K562 (cell line): ENCODE data around the gene PTHLH. TPM values are rescaled to one million over a fixed set of nuclear protein-coding genes. Genes with fewer than 3 reads are reported as not detected.

ENCODE experiments used
- ATAC-seq: fragments of 200-7000 bp; cut with Tn5 transposase; 3 replicates; pipeline ENCODE4 v1.9.1; 2020; ENCODE audit warnings: moderate library complexity
- BruUV-seq: library from RNA; stranded (reverse); fragments of 400-500 nt; replicated peaks from 2 replicates; lab custom pipeline; 2021; lab: Mats Ljungman, UMichigan
- CTCF ChIA-PET: fragments of 300-600 bp; formaldehyde crosslinking; extraction: SDS; loops from one replicate; lab custom pipeline; 2021; ENCODE audit warnings: low intra/inter-chr PET ratio; lab: Yijun Ruan, JAX
- POLR2A ChIA-PET: fragments of 300-600, 350-650 bp; sonication (Branson Sonifier 250); formaldehyde crosslinking; extraction: SDS; loops from one replicate; lab custom pipeline; 2021; ENCODE audit warnings: antibody characterized with exemption, inconsistent platforms; lab: Yijun Ruan, JAX
- DNase-seq, 4 experiments: peaks; one replicate each; pipeline versions ENCODE4 v3.0.0 to v3.0.0-alpha.2; 2011 to 2018; ENCODE audit warnings: low spot score in 3 of 4, mixed read lengths in 3 of 4; ENCODE audit errors: extremely low read depth in 1 of 4
- FAIRE-seq: peaks from 2 replicates; lab custom pipeline; 2011; peaks lifted over from hg19 to GRCh38; lab: Jason Lieb, UNC
- H2AFZ ChIP-seq: 2 replicates; pipeline ENCODE4 v1.6.0; 2011; ENCODE audit warnings: low read depth, low read length, control low read depth, inconsistent platforms
- H3K27ac ChIP-seq: fragments of 200-600 bp; 3 replicates; pipeline ENCODE4 v1.8.0; 2011; ENCODE audit warnings: low read depth, mild to moderate bottlenecking, control low read depth, inconsistent platforms, low read length, moderate library complexity, mixed read lengths; ENCODE audit errors: extremely low read depth
- H3K27me3 ChIP-seq, 2 experiments: fragments of 300-600 bp in 1 of 2; 2 replicates in 1 of 2; 3 replicates in 1 of 2; pipeline versions ENCODE4 v1.6.0 to v1.8.0; 2011; ENCODE audit warnings: inconsistent platforms in 2 of 2, low read length in 2 of 2, mild to moderate bottlenecking in 1 of 2, mixed read lengths in 1 of 2, moderate library complexity in 1 of 2; ENCODE audit not compliant: control insufficient read depth in 2 of 2, insufficient read depth in 2 of 2
- H3K36me3 ChIP-seq: fragments of 300-600 bp; 3 replicates; pipeline ENCODE4 v1.8.0; 2011; ENCODE audit warnings: mild to moderate bottlenecking, low read length, inconsistent platforms; ENCODE audit not compliant: control insufficient read depth, insufficient read depth
- H3K4me1 ChIP-seq, 2 experiments: fragments of 200-600 bp in 1 of 2; replicated peaks in 1 of 2; 2 replicates in 1 of 2; 3 replicates in 1 of 2; pipeline versions ENCODE4 v1.5.1 to v1.8.0; 2011; ENCODE audit warnings: inconsistent platforms in 2 of 2, low read length in 2 of 2, mild to moderate bottlenecking in 1 of 2, mixed read lengths in 1 of 2, moderate library complexity in 1 of 2; ENCODE audit not compliant: control insufficient read depth in 2 of 2, insufficient read depth in 2 of 2
- H3K4me2 ChIP-seq: 2 replicates; pipeline ENCODE4 v1.6.1; 2011; ENCODE audit warnings: low read length, control low read depth, inconsistent platforms, mixed read lengths; ENCODE audit not compliant: insufficient read depth
- H3K4me3 ChIP-seq: fragments of 200-600 bp; sonication (generic), shearing (Covaris generic); 2 replicates; pipeline ENCODE4 v1.5.1; 2016; ENCODE audit warnings: control low read depth, inconsistent platforms
- H3K79me2 ChIP-seq: fragments of 200-600 bp; 3 replicates; pipeline ENCODE4 v1.8.0; 2011; ENCODE audit warnings: low read length, inconsistent platforms; ENCODE audit not compliant: control insufficient read depth, insufficient read depth
- H3K9ac ChIP-seq, 2 experiments: 2 replicates each; pipeline versions ENCODE4 v1.6.0 to v1.6.1; 2011; ENCODE audit warnings: low read depth in 2 of 2, low read length in 2 of 2, control low read depth in 1 of 2, inconsistent platforms in 1 of 2, mild to moderate bottlenecking in 1 of 2, mixed read lengths in 1 of 2; ENCODE audit not compliant: insufficient read depth in 1 of 2
- H3K9me1 ChIP-seq: one replicate; pipeline ENCODE4 v1.6.0; 2011; ENCODE audit warnings: inconsistent platforms, mild to moderate bottlenecking, low read length, moderate library complexity; ENCODE audit not compliant: control insufficient read depth, insufficient read depth
- H3K9me3 ChIP-seq: replicated peaks from 2 replicates; pipeline ENCODE4 v1.5.1; 2011; ENCODE audit warnings: low read depth, low read length, inconsistent platforms; ENCODE audit not compliant: control insufficient read depth, insufficient read depth
- H4K20me1 ChIP-seq: replicated peaks from 2 replicates; pipeline ENCODE4 v1.6.1; 2011; ENCODE audit warnings: low read length, inconsistent platforms, mixed read lengths; ENCODE audit not compliant: control insufficient read depth, insufficient read depth
- ARID1B ChIP-seq: fragments of 450-650 bp; IDR thresholded peaks from 2 replicates; pipeline ENCODE4 v1.6.1; 2016; ENCODE audit warnings: antibody characterized with exemption, mild to moderate bottlenecking, inconsistent platforms
- C11orf30 ChIP-seq: fragments of 450-650 bp; IDR thresholded peaks from 2 replicates; pipeline ENCODE4 v1.6.1; 2016; ENCODE audit warnings: low read depth, mild to moderate bottlenecking
- CAMTA2 ChIP-seq: fragments of 250-450 bp; sonication (Bioruptor Pico); conservative IDR thresholded peaks from 2 replicates; pipeline ENCODE4 v1.5.1; 2022
- E4F1 ChIP-seq: fragments of 250-450 bp; sonication (Bioruptor Pico); IDR thresholded peaks from 2 replicates; pipeline ENCODE4 v1.5.0; 2021; ENCODE audit warnings: mild to moderate bottlenecking, borderline replicate concordance
- EHMT2 ChIP-seq: fragments of 450-650 bp; IDR thresholded peaks from 2 replicates; pipeline ENCODE4 v1.6.1; 2018; ENCODE audit warnings: antibody characterized with exemption
- FOSL1 ChIP-seq: fragments of 200-800 bp; sonication (Bioruptor generic); conservative IDR thresholded peaks from 2 replicates; pipeline ENCODE4 v1.6.1; 2016; ENCODE audit warnings: missing genetic modification characterization, missing compliant biosample characterization
- GATAD2B ChIP-seq: fragments of 450-650 bp; IDR thresholded peaks from 2 replicates; pipeline ENCODE4 v1.6.1; 2017; ENCODE audit warnings: mild to moderate bottlenecking, borderline replicate concordance
- L3MBTL2 ChIP-seq: fragments of 450-650 bp; IDR thresholded peaks from 2 replicates; pipeline ENCODE4 v1.6.1; 2016; ENCODE audit warnings: mild to moderate bottlenecking, moderate library complexity
- NFE2 ChIP-seq: IDR thresholded peaks from 2 replicates; pipeline ENCODE4 v1.6.1; 2014; ENCODE audit warnings: antibody characterized with exemption, low read depth
- NFIC ChIP-seq: fragments of 450-650 bp; IDR thresholded peaks from 2 replicates; pipeline ENCODE4 v1.6.1; 2017; ENCODE audit warnings: mild to moderate bottlenecking, inconsistent platforms
- SMARCE1 ChIP-seq: fragments of 450-650 bp; IDR thresholded peaks from 2 replicates; pipeline ENCODE4 v1.7.1; 2016; ENCODE audit warnings: mild to moderate bottlenecking
- TCF3 ChIP-seq: sonication (generic); formaldehyde crosslinking; IDR thresholded peaks from 2 replicates; pipeline ENCODE4 v1.4.0; 2020; ENCODE audit warnings: mild to moderate bottlenecking, missing genetic modification reagents
- ZNF316 ChIP-seq: fragments of 450-650 bp; IDR thresholded peaks from 2 replicates; pipeline ENCODE4 v1.6.1; 2016
- WGBS: fragments of 100-300 bp; shearing (Covaris generic); methylation state at CpG from one replicate; pipeline ENCODE4 v1.1.6; 2016; ENCODE audit warnings: low coverage, mixed read lengths; ENCODE audit not compliant: insufficient coverage; ENCODE audit errors: missing lambda C conversion rate; 5-methylcytosine and 5-hydroxymethylcytosine counted together
- in situ Hi-C: fragments of 300-500 bp; cut with MboI; formaldehyde crosslinking; loops from 4 replicates; pipeline ENCODE4 v1.15.0; 2018; ENCODE audit warnings: inconsistent platforms, mixed read lengths
- intact Hi-C: fragments of 100-400 bp; cut with micrococcal nuclease; formaldehyde crosslinking; loops from 2 replicates; pipeline ENCODE4 v1.14.2; 2022
- polyA plus RNA-seq, 8 experiments: library from polyadenylated mRNA; depleted of rRNA in 4 of 8; stranded (reverse) in 5 of 8; unstranded in 3 of 8; fragments of >200 nt; fragmentation: Nextera tagmentation in 2 of 8; fragmentation: Illumina TruSeq in 1 of 8; extraction: Ambion mirVana in 2 of 8; extraction: Trizol in 1 of 8; gene quantifications; 2 replicates each; pipeline versions ENCODE4 v1.2.1 to v1.2.3, GENCODE V29; 2011 to 2014; ENCODE audit warnings: inconsistent platforms in 1 of 8, missing spikeins in 1 of 8
- total RNA-seq, 7 experiments: library from RNA; depleted of rRNA in 6 of 7; stranded (reverse); fragments of >200 nt in 6 of 7; fragmentation: Illumina TruSeq in 2 of 7; extraction: Trizol in 2 of 7; gene quantifications; 2 replicates each; pipeline versions ENCODE4 v1.2.1 to v1.2.3, GENCODE V29; 2011 to 2021; ENCODE audit warnings: low replicate concordance in 1 of 7
- TF ChIP-seq, protein P1 (sequence below): sonication (generic); formaldehyde crosslinking; IDR thresholded peaks from 2 replicates; pipeline ENCODE4 v1.8.0; 2022; ENCODE audit warnings: missing genetic modification reagents, mild to moderate bottlenecking, moderate library complexity, borderline replicate concordance

The PTHLH gene
- total and polyA plus RNA-seq, 9 of the 15 experiments (the other 6 are each of a cell fraction or from before 2014, with no cell fraction given), result 0.14 to 2.5 (median 0.74) TPM

DNA sequence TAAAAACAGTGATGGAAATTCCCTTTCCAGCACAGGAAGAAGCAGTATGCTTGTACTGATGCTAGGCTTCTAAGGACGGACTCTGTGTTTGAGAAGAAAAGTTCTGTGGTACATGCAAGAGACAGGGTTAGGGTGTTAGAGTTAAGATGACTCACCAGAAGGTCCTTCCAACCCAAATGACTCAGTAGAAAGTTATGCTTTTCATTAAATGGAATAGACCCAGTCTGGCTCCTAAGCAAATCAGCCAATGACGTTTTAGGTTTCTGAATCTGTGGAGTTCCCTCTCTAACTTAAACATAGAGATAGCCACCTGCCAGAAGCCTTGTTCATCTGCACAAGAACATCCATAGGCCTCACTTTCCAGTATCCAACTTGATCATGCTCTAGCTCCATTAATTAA is 5.7 kb downstream of the PTHLH start (continued):
- TF ChIP-seq ARID1B (peak; percentile 60), C11orf30 (peak; percentile 68), TCF3 (CRISPR knock-in tag) (0 out of 2 replicates have a peak, but pooled peaks have one; percentile 10), EHMT2 (0 out of 2 replicates have a peak, but pooled peaks have one; percentile 10), L3MBTL2 (peak; percentile 41; the same call in 1 of the 2 replicates), SMARCE1 (peak; percentile 48; the same call in 1 of the 2 replicates), E4F1 (CRISPR knock-in tag) (no peak), FOSL1 (tag) (peak; percentile 96), NFE2 (peak; percentile 72), NFIC (0 out of 2 replicates have a peak, but pooled peaks have one; percentile 14), CAMTA2 (no peak), ZNF316 (peak; percentile 60)

DNA sequence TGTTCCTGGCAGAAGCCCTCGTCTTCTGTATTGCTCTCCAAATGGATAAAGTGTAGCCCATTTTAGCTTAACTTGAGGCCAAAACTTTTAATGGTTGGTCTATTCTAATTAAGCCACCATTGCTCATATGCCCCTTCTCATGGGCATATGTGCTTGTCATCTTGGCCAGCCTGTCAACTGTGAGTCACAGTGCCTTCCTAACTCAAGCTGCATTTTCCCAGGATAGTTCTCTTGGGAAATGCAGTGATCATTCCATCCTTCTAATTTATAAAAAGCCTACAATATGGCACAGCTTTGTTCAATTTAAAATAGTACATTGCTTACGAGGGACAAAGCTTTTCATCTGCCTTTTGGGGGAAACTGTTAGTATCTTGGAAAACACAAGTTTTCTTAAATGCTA is 6.6 kb downstream of the PTHLH start:
- no peak for TF ChIP-seq GATAD2B
- TF ChIP-seq, protein P1, sequence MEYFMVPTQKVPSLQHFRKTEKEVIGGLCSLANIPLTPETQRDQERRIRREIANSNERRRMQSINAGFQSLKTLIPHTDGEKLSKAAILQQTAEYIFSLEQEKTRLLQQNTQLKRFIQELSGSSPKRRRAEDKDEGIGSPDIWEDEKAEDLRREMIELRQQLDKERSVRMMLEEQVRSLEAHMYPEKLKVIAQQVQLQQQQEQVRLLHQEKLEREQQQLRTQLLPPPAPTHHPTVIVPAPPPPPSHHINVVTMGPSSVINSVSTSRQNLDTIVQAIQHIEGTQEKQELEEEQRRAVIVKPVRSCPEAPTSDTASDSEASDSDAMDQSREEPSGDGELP (CRISPR knock-in tag), result no peak
- ChIA-PET POLR2A (no interaction called here), CTCF (no interaction called here)
- no peak overlapping the region for H2AFZ ChIP-seq
- H3K9ac ChIP-seq, result no peak overlapping the region
- no peak overlapping the region for H3K27ac ChIP-seq
- H3K79me2 ChIP-seq, result no peaks in the 10 kb centered on the region
- no peaks in the 10 kb centered on the region for H3K9me3 ChIP-seq
- no peaks in the 10 kb centered on the region for H3K27me3 ChIP-seq
- intact Hi-C loops (no loop called here), in situ Hi-C loops (no loop called here)
- no peak overlapping the region for H3K4me2 ChIP-seq
- H3K4me1 ChIP-seq, result peaks cover 0 to 16% of the 10 kb centered on the region in 2 experiments; a peak in 3 of 5 replicates
- no peak for DNase-seq
- H3K36me3 ChIP-seq, result no peaks in the 10 kb centered on the region
- no peak overlapping the region for H3K4me3 ChIP-seq
- WGBS, result 26% methylated on average over 2 of the region's 2 CpGs
- no peak for ATAC-seq
- no peak for FAIRE-seq
- no peaks in the 10 kb centered on the region for H3K9me1 ChIP-seq
- BruUV-seq, result no TSS peak
- no peaks in the 10 kb centered on the region for H4K20me1 ChIP-seq
